H1 (cell line): ENCODE data around the gene SLX1A. TPM values are rescaled to one million over a fixed set of nuclear protein-coding genes. Genes with fewer than 3 reads are reported as not detected.

ENCODE experiments used
- CTCF ChIA-PET: fragments of 300-600 bp; sonication (Branson Sonifier 250); formaldehyde crosslinking; loops from one replicate; lab custom pipeline; 2021; ENCODE audit not compliant: partially characterized antibody; lab: Charles Lee
- POLR2A ChIA-PET: fragments of 300-600 bp; sonication (Branson Sonifier 250); formaldehyde crosslinking; loops from one replicate; lab custom pipeline; 2021; ENCODE audit warnings: inconsistent platforms; ENCODE audit not compliant: partially characterized antibody; lab: Charles Lee
- DNase-seq, 2 experiments: peaks; one replicate each; pipeline versions ENCODE4 v3.0.0 to v3.0.0-alpha.2; 2010 to 2022; ENCODE audit warnings: low spot score in 2 of 2, low read depth in 1 of 2, mixed read lengths in 1 of 2
- FAIRE-seq: peaks from 2 replicates; lab custom pipeline; 2011; peaks lifted over from hg19 to GRCh38; lab: Jason Lieb, UNC
- H2AFZ ChIP-seq: 2 replicates; pipeline ENCODE4 v1.8.1; 2012; ENCODE audit warnings: low read length, inconsistent platforms
- H2AK5ac ChIP-seq: 2 replicates; pipeline ENCODE4 v1.6.1; 2013; ENCODE audit warnings: low read depth, low read length
- H2BK120ac ChIP-seq: replicated peaks from 2 replicates; pipeline ENCODE3; 2013; ENCODE audit warnings: low read depth, low read length, inconsistent platforms
- H2BK12ac ChIP-seq: 2 replicates; pipeline ENCODE4 v1.6.1; 2013; ENCODE audit warnings: low read depth, low read length
- H2BK15ac ChIP-seq: 2 replicates; pipeline ENCODE4 v1.6.1; 2013; ENCODE audit warnings: low read length
- H2BK20ac ChIP-seq: 2 replicates; pipeline ENCODE4 v1.6.1; 2013; ENCODE audit warnings: low read length
- H2BK5ac ChIP-seq: 2 replicates; pipeline ENCODE4 v1.6.1; 2013; ENCODE audit warnings: low read depth, low read length
- H3K14ac ChIP-seq: 2 replicates; pipeline ENCODE4 v1.6.1; 2013; ENCODE audit warnings: inconsistent platforms; ENCODE audit not compliant: insufficient read length
- H3K18ac ChIP-seq: 2 replicates; pipeline ENCODE4 v1.6.1; 2013; ENCODE audit warnings: low read length; ENCODE audit errors: extremely low read depth
- H3K23ac ChIP-seq: 2 replicates; pipeline ENCODE4 v1.6.1; 2013; ENCODE audit warnings: inconsistent platforms; ENCODE audit not compliant: insufficient read length
- H3K23me2 ChIP-seq: 2 replicates; pipeline ENCODE4 v1.6.1; 2013; ENCODE audit warnings: low read depth, low read length
- H3K27ac ChIP-seq: 2 replicates; pipeline ENCODE4 v1.6.1; 2011; ENCODE audit warnings: low read depth, low read length, inconsistent platforms
- H3K27me3 ChIP-seq, 4 experiments: replicated peaks in 1 of 4; 1 replicate in 1 of 4; 2 replicates in 3 of 4; pipeline versions ENCODE4 v1.6.1 to v1.8.1; 2011 to 2013; ENCODE audit warnings: low read length in 3 of 4, mild to moderate bottlenecking in 3 of 4, inconsistent platforms in 2 of 4, mixed read lengths in 2 of 4, moderate library complexity in 1 of 4; ENCODE audit not compliant: control insufficient read depth in 3 of 4, insufficient read depth in 3 of 4; ENCODE audit errors: extremely low read depth in 1 of 4
- H3K36me3 ChIP-seq, 4 experiments: 2 replicates each; pipeline versions ENCODE4 v1.6.1 to v1.8.1; 2011 to 2013; ENCODE audit warnings: mild to moderate bottlenecking in 4 of 4, low read length in 3 of 4, moderate library complexity in 2 of 4, control low read depth in 1 of 4, inconsistent platforms in 1 of 4; ENCODE audit not compliant: insufficient read depth in 4 of 4, control insufficient read depth in 2 of 4
- H3K4ac ChIP-seq: replicated peaks from 2 replicates; pipeline ENCODE3; 2013; ENCODE audit warnings: low read length, low read depth, mixed read lengths, inconsistent platforms; ENCODE audit not compliant: insufficient read length
- H3K4me1 ChIP-seq, 4 experiments: replicated peaks in 1 of 4; 1 replicate in 1 of 4; 2 replicates in 3 of 4; pipeline versions ENCODE4 v1.6.1 to v1.8.1; 2011 to 2013; ENCODE audit warnings: low read length in 3 of 4, inconsistent platforms in 2 of 4, mixed read lengths in 1 of 4; ENCODE audit not compliant: insufficient read depth in 4 of 4, control insufficient read depth in 3 of 4
- H3K4me2 ChIP-seq, 2 experiments: 2 replicates each; pipeline versions ENCODE4 v1.6.1 to v1.8.1; 2011 to 2013; ENCODE audit warnings: low read depth in 2 of 2, low read length in 2 of 2, control low read depth in 1 of 2, inconsistent platforms in 1 of 2, mild to moderate bottlenecking in 1 of 2; ENCODE audit not compliant: insufficient read depth in 1 of 2
- H3K4me3 ChIP-seq, 4 experiments: fragments of 200-600, 300-600 bp in 1 of 4; sonication (generic), shearing (Covaris generic), sonication (Bioruptor Twin) in 1 of 4; 2 replicates each; pipeline versions ENCODE4 v1.5.1 to v1.8.1; 2011 to 2016; ENCODE audit warnings: low read length in 4 of 4, low read depth in 3 of 4, control low read depth in 2 of 4, inconsistent platforms in 2 of 4, mild to moderate bottlenecking in 2 of 4, mixed read lengths in 1 of 4, moderate library complexity in 1 of 4; ENCODE audit not compliant: insufficient read depth in 2 of 4; ENCODE audit errors: extremely low read depth in 1 of 4
- H3K56ac ChIP-seq: replicated peaks from 2 replicates; pipeline ENCODE3; 2013; ENCODE audit warnings: low read depth, mild to moderate bottlenecking, mixed read lengths, low read length, inconsistent platforms; ENCODE audit not compliant: insufficient read length
- H3K79me1 ChIP-seq: 2 replicates; pipeline ENCODE4 v1.6.1; 2013; ENCODE audit warnings: low read depth, low read length, control low read depth
- H3K79me2 ChIP-seq, 2 experiments: 2 replicates each; pipeline versions ENCODE4 v1.6.1 to v1.8.1; 2012 to 2013; ENCODE audit warnings: low read length in 2 of 2, mild to moderate bottlenecking in 2 of 2, inconsistent platforms in 1 of 2; ENCODE audit not compliant: insufficient read depth in 2 of 2, control insufficient read depth in 1 of 2
- H3K9ac ChIP-seq, 4 experiments: replicated peaks in 1 of 4; 1 replicate in 1 of 4; 2 replicates in 3 of 4; pipeline versions ENCODE4 v1.6.1 to v1.8.1; 2011 to 2013; ENCODE audit warnings: low read depth in 3 of 4, low read length in 3 of 4, control low read depth in 2 of 4, mild to moderate bottlenecking in 2 of 4, moderate library complexity in 2 of 4, inconsistent platforms in 1 of 4; ENCODE audit errors: extremely low read depth in 1 of 4
- H3K9me3 ChIP-seq, 2 experiments: 2 replicates each; pipeline versions ENCODE4 v1.6.1 to v1.8.1; 2012 to 2013; ENCODE audit warnings: mild to moderate bottlenecking in 2 of 2, moderate library complexity in 2 of 2, control low read depth in 1 of 2, inconsistent platforms in 1 of 2, low read depth in 1 of 2, low read length in 1 of 2, mixed read lengths in 1 of 2; ENCODE audit not compliant: insufficient read depth in 2 of 2
- H4K20me1 ChIP-seq, 2 experiments: replicated peaks in 1 of 2; 2 replicates each; pipeline versions ENCODE3 to v1.8.1; 2011 to 2013; ENCODE audit warnings: inconsistent platforms in 2 of 2, low read length in 2 of 2, mild to moderate bottlenecking in 1 of 2; ENCODE audit not compliant: insufficient read depth in 2 of 2, control insufficient read depth in 1 of 2
- H4K5ac ChIP-seq: 2 replicates; pipeline ENCODE4 v1.6.1; 2013; ENCODE audit warnings: low read length, low read depth, mixed read lengths, inconsistent platforms; ENCODE audit not compliant: insufficient read length
- H4K8ac ChIP-seq: 2 replicates; pipeline ENCODE4 v1.8.0; 2013; ENCODE audit warnings: mild to moderate bottlenecking, moderate library complexity, low read length, inconsistent platforms; ENCODE audit not compliant: insufficient read depth; ENCODE audit errors: extremely low read depth
- H4K91ac ChIP-seq: replicated peaks from 2 replicates; pipeline ENCODE3; 2013; ENCODE audit warnings: low read length, mixed read lengths, inconsistent platforms; ENCODE audit not compliant: insufficient read length
- BACH1 ChIP-seq: IDR thresholded peaks from 2 replicates; pipeline ENCODE4 v1.6.1; 2012; ENCODE audit warnings: low read length, improper control_type of control experiment
- CTCF ChIP-seq, 3 experiments: IDR thresholded peaks; 1 replicate in 2 of 3; 2 replicates in 1 of 3; pipeline versions ENCODE4 v1.5.1 to v1.6.1; 2011; ENCODE audit warnings: low read length in 3 of 3, mild to moderate bottlenecking in 3 of 3, inconsistent platforms in 2 of 3, low read depth in 1 of 3, moderate library complexity in 1 of 3; ENCODE audit not compliant: insufficient read depth in 1 of 3; ENCODE audit errors: control extremely low read depth in 1 of 3
- EP300 ChIP-seq, 2 experiments: IDR thresholded peaks; 1 replicate in 1 of 2; 2 replicates in 1 of 2; pipeline ENCODE4 v1.6.1; 2011 to 2012; ENCODE audit warnings: low read depth in 2 of 2, low read length in 2 of 2, mild to moderate bottlenecking in 2 of 2, borderline replicate concordance in 1 of 2, inconsistent platforms in 1 of 2, moderate library complexity in 1 of 2
- GABPA ChIP-seq: IDR thresholded peaks from 2 replicates; pipeline ENCODE4 v1.6.1; 2011; ENCODE audit warnings: mild to moderate bottlenecking, low read length, moderate library complexity, borderline replicate concordance; ENCODE audit not compliant: insufficient read depth
- JUND ChIP-seq: IDR thresholded peaks from 2 replicates; pipeline ENCODE4 v1.6.1; 2011; ENCODE audit warnings: mild to moderate bottlenecking, improper control_type of control experiment, low read length
- POU5F1 ChIP-seq: IDR thresholded peaks from 2 replicates; pipeline ENCODE4 v1.6.1; 2011; ENCODE audit warnings: low read depth, mild to moderate bottlenecking, low read length, moderate library complexity
- RAD21 ChIP-seq, 2 experiments: IDR thresholded peaks in 1 of 2; conservative IDR thresholded peaks in 1 of 2; 2 replicates each; pipeline ENCODE4 v1.6.1; 2011; ENCODE audit warnings: low read depth in 2 of 2, low read length in 2 of 2, improper control_type of control experiment in 1 of 2, inconsistent platforms in 1 of 2, mild to moderate bottlenecking in 1 of 2, moderate library complexity in 1 of 2
- YY1 ChIP-seq: IDR thresholded peaks from 2 replicates; pipeline ENCODE4 v1.6.1; 2011; ENCODE audit warnings: low read depth, mild to moderate bottlenecking, low read length
- WGBS, 2 experiments: shearing (Covaris generic) in 1 of 2; methylation state at CpG; one replicate each; pipeline versions ENCODE4 v1.1.6 to v1.1.7; 2013 to 2015; ENCODE audit warnings: low lambda C conversion rate in 2 of 2, mixed read lengths in 2 of 2, inconsistent platforms in 1 of 2, low coverage in 1 of 2, missing lambda C conversion rate in 1 of 2; ENCODE audit not compliant: insufficient replicate concordance in 2 of 2, insufficient coverage in 1 of 2, insufficient read length in 1 of 2; ENCODE audit errors: extremely low coverage in 1 of 2, missing lambda C conversion rate in 1 of 2; 5-methylcytosine and 5-hydroxymethylcytosine counted together
- polyA plus RNA-seq, 7 experiments: library from polyadenylated mRNA; depleted of rRNA in 3 of 7; stranded (reverse) in 5 of 7; unstranded in 2 of 7; fragments of >200 nt in 5 of 7; fragments of 200-250 nt in 2 of 7; gene quantifications; 1 replicate in 5 of 7; 2 replicates in 1 of 7; 4 replicates in 1 of 7; pipeline versions ENCODE4 v1.2.1 to v1.2.3, GENCODE V29; 2011 to 2013; ENCODE audit warnings: missing spikeins in 2 of 7, mixed read lengths in 2 of 7
- total RNA-seq: library from RNA; stranded (reverse); fragmentation: NEBNext Ultra II Directional; extraction: Animal tissue kit (Norgen Biotek cat#: 25700); gene quantifications from 2 replicates; pipeline ENCODE4 v1.2.1, GENCODE V29; 2021

SLX1A gene
- total and polyA plus RNA-seq, 2 of the 8 experiments (the other 6 are each of a cell fraction or from before 2014, with no cell fraction given): 4.7 to 36.9 TPM

- Histone ChIP-seq H3K18ac (no peak overlapping the region), H2BK20ac (no peak overlapping the region), H4K8ac (peak overlapping the region; percentile 43), H2AFZ (no peak overlapping the region), H4K5ac (no peak overlapping the region), H3K4me1 (peaks cover 0 to 12% (median 4%) of the 10 kb centered on the region in 4 experiments; a peak in 4 of 7 replicates), H3K27ac (no peak overlapping the region), H3K23me2 (peaks cover 7% of the 10 kb centered on the region; the same call in 1 of the 2 replicates), H3K9me3 (no peaks in the 10 kb centered on the region), H4K20me1 (peaks cover 7 to 8% of the 10 kb centered on the region in 2 experiments), H3K14ac (no peak overlapping the region), H2BK12ac (peak overlapping the region; percentile 22; the same call in 1 of the 2 replicates), H3K4ac (peak overlapping the region; percentile 51), H2BK15ac (no peak overlapping the region), H3K56ac (no peak overlapping the region), H3K9ac (no peak overlapping the region), H2AK5ac (no peak overlapping the region), H4K91ac (peak overlapping the region; percentile 69), H2BK120ac (no peak overlapping the region), H3K4me3 (no peak overlapping the region), H3K23ac (no peak overlapping the region), H3K36me3 (no peaks in the 10 kb centered on the region), H2BK5ac (no peak overlapping the region; the same call in 1 of the 2 replicates), H3K79me2 (no peaks in the 10 kb centered on the region), H3K27me3 (peaks cover 0 to 14% (median 7%) of the 10 kb centered on the region in 4 experiments; a peak in 3 of 7 replicates), H3K79me1 (no peaks in the 10 kb centered on the region), H3K4me2 (no peak overlapping the region)
- ChIA-PET POLR2A (no interaction called here), CTCF (interaction anchor here (0.6 to 4.4 kb wide), 10 partner anchors 11 to 997 kb away, joined by 3 to 21 read pairs (median 4); partner anchors contain the start of gene GDPD3)
- WGBS, 2 experiments: 72% methylated on average over 36 of the region's 36 CpGs; no CpG with 5 or more reads in 1 of the 2 experiments
- FAIRE-seq (no peak), DNase-seq (peak in 1 of 2 experiments; percentile 94)
- no peak for TF ChIP-seq EP300 (IDR thresholded peaks at IDR 0.05; ENCODE audit: borderline replicate concordance in 1 of 2, low read depth in 2 of 2, low read length in 2 of 2)
- TF ChIP-seq CTCF (IDR thresholded peaks at IDR 0.05; ENCODE audit: control extremely low read depth in 1 of 3, insufficient read depth in 1 of 3, low read depth in 1 of 3, low read length in 3 of 3): peak; percentile 76 to 90 (median 90)
- TF ChIP-seq POU5F1: no peak
- TF ChIP-seq YY1: 0 out of 2 replicates have a peak, but pooled peaks have one; percentile 14
- peak; percentile 24; the same call in 1 of the 2 replicates for TF ChIP-seq BACH1
- 0 out of 2 replicates have a peak, but pooled peaks have one; percentile 55 for TF ChIP-seq GABPA
- TF ChIP-seq JUND: 0 out of 2 replicates have a peak, but pooled peaks have one; percentile 14
- TF ChIP-seq RAD21 (IDR thresholded peaks at IDR 0.05 in 1 of 2, conservative IDR thresholded peaks at IDR 0.05 in 1 of 2; ENCODE audit: low read depth in 2 of 2, low read length in 2 of 2): peak; percentile 54 to 66
These were observed 6.7 kb upstream of the SLX1A start for GRCh38 chr16:30186782-30187555.
